ENCODE measurements around the gene CBX4.
"Not testable (repeated sequence)": the region's sequence is repeated elsewhere in the genome, so short reads cannot be mapped to it uniquely, and the experiment has no call there.

DNA sequence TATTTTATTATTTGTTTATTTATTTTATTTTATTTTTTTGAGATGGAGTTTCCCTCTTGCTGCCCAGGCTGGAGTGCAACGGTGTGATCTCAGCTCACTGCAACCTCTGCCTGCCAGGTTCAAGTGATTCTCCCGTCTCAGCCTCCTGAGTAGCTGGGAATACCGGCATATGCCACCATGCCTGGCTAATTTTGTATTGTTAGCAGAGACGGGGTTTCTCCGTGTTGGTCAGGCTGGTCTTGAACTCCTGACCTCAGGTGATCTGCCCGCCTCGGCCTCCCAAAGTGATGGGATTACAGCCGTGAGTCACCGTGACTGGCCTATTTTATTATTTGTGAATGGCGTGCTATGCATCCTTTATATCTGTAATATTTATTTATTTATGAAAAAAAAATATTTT lies 13.9 kb upstream of the CBX4 start:
- not testable (repeated sequence) for TF ChIP-seq POLR2A (IDR thresholded peaks at IDR 0.05)
- TF ChIP-seq, protein P1, sequence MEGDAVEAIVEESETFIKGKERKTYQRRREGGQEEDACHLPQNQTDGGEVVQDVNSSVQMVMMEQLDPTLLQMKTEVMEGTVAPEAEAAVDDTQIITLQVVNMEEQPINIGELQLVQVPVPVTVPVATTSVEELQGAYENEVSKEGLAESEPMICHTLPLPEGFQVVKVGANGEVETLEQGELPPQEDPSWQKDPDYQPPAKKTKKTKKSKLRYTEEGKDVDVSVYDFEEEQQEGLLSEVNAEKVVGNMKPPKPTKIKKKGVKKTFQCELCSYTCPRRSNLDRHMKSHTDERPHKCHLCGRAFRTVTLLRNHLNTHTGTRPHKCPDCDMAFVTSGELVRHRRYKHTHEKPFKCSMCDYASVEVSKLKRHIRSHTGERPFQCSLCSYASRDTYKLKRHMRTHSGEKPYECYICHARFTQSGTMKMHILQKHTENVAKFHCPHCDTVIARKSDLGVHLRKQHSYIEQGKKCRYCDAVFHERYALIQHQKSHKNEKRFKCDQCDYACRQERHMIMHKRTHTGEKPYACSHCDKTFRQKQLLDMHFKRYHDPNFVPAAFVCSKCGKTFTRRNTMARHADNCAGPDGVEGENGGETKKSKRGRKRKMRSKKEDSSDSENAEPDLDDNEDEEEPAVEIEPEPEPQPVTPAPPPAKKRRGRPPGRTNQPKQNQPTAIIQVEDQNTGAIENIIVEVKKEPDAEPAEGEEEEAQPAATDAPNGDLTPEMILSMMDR (IDR thresholded peaks at IDR 0.05): not testable (repeated sequence)
